ENCODE data around the gene TSC2.
A peak's percentile ranks its signal among the peaks of the same experiment; 100 is the strongest.
"Not testable (repeated sequence)": the region's sequence is repeated elsewhere in the genome, so short reads cannot be mapped to it uniquely, and the experiment has no call there.

Gene TSC2

GRCh38 chr16:2009791-2010510 lies 37.8 kb upstream of the TSC2 start, which contains the start of gene ZNF598:
TSS of gene ZNF598 (minus strand) at chr16:2009821.
- peak; percentile 72 to 73 for DNase-seq (ENCODE audit: low read depth in 2 of 2)

GRCh38 chr16:2011726-2012125 lies 36.1 kb upstream of the TSC2 start:
- DNase-seq (ENCODE audit: low read depth in 2 of 2) = not testable (repeated sequence)

DNA sequence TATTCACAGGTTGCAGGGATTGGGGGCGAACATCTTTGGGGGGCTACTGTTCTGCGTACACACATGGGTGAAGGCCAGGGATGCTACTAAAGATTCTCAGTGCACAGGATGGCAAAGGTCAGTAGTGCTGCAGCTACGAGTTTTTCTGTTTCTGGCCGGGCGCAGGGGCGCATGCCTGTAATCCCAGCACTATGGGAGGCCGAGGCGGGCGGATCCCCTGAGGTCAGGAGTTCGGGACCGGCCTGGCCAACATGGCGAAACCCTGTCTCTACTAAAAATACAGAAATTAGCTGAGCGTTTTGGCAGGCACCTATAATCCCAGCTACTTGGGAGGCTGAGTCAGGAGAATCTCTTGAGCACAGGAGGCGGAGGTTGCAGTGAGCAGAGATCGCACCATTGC lies 34.3 kb upstream of the TSC2 start:
- no peak for DNase-seq (ENCODE audit: low read depth in 2 of 2)

- DNase-seq (ENCODE audit: low read depth in 2 of 2) = no peak
Measured at GRCh38 chr16:2015117-2015946, 32.5 kb upstream of the TSC2 start.

DNA sequence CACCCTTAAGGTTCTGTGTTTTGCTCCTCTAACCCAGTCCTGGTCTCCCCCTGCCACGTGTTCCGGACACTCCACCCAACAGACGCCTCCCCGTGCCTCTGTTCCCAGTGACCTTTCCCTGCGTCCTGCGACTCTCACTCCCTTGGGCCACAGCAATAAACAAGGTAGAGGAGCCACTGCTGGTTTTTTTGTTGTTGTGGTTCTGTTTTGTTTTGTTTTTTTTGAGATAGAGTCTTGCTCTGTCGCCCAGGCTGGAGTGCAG lies 31.9 kb upstream of the TSC2 start:
- DNase-seq (ENCODE audit: low read depth in 2 of 2) = no peak

DNA sequence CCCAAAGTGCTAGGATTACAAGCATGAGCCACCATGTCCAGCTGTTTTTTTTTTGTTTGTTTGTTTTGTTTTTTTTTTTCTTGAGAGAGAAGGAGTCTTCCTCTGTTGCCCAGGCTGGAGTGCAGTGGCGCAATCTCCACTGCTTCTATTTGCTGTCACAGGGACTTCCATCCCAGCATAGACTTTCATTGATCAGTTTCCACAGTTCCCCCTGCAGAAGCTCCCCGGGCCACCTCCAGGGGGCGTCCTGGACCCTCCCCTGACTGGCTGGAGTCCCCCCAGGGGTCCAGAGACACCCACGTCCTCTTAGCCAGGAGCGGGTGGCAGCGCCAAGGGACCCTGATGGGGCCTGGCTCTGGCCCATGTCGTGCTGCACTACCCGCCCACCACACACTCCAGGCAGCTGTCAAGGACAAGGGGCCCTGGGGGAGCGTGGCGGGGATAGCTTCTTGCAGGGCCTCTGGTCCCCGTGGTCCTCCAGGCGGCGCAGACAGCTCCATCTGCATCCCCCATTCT lies 31.3 kb upstream of the TSC2 start:
- DNase-seq (ENCODE audit: low read depth in 2 of 2) = no peak

DNA sequence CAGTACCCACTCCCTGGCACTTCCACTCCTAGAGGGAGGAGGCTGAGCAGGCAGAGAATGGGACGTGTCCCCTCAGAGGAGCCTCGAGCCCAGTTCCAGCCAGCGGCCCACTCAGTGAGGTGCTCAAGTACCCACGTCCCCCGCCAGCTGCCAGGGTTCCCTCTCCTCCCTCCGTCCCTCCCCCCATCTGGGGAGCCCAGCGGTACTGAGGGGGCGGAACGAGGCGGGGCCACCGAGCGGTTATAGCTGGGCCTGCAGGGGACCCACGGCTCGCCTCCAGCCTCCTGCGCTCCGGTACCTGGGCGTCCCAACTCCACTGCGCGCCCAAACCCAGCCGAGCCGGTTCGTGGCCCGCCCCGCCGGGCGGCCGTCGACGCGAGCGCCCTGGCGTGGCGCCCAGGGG lies 28.3 kb upstream of the TSC2 start, which contains the start of gene NPW:
Gene NPW (plus strand): TSS at position 268 of the 403 bp plus-strand sequence.
- no peak for DNase-seq (ENCODE audit: low read depth in 2 of 2)

DNA sequence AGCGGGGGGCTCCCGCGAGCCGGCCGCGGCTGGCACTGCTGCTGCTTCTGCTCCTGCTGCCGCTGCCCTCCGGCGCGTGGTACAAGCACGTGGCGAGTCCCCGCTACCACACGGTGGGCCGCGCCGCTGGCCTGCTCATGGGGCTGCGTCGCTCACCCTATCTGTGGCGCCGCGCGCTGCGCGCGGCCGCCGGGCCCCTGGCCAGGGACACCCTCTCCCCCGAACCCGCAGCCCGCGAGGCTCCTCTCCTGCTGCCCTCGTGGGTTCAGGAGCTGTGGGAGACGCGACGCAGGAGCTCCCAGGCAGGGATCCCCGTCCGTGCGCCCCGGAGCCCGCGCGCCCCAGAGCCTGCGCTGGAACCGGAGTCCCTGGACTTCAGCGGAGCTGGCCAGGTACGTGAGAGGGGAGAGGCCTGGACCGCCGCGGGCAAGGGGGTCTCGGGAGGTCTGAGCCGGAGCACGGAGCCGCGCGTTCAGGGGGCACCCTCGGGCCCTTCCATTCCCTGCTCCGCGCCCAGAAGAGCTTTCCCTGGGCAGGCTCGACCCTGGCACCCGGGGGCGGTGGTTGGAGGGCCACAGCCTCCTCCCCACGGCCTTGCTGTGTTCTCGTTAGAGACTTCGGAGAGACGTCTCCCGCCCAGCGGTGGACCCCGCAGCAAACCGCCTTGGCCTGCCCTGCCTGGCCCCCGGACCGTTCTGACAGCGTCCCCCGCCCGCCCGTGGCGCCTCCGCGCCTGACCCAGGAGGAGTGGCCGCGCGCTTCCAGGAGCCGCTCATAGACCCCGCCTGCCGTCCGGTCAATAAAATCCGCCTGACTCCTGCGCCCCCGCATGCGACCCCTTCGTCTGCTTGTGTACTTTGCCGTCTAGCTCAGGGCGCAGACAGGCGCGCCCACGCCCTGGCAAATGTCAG lies 27.6 kb upstream of the TSC2 start:
- no peak for DNase-seq (ENCODE audit: low read depth in 2 of 2)

GRCh38 chr16:2022723-2023091 lies 25.1 kb upstream of the TSC2 start:
- peak; percentile 25 to 38 for DNase-seq (ENCODE audit: low read depth in 2 of 2)

GRCh38 chr16:2023092-2024031 lies 24.4 kb upstream of the TSC2 start:
- peak; percentile 90 to 97 for DNase-seq (ENCODE audit: low read depth in 2 of 2)

GRCh38 chr16:2024032-2024420 lies 23.8 kb upstream of the TSC2 start:
- DNase-seq (ENCODE audit: low read depth in 2 of 2) = no peak

DNA sequence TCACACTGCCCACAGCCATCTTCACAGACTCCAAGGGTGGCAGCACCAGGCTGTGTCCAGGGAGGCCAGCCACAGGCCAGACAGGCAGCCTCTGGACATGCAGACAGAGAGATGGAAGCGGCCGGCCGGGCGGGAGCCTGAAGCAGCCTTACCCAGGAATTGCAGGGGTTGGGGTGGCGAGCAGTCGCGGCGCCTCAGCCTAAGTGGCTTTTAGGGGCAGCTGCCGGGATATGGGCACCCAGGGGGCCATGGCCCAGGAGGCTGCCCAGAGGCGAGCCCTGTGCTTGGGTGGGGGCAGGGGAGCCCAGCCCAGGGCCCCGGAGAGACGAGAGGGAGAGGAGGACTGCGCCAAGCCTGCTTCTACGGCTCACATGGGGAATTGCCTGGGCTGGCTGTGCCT lies 22.5 kb upstream of the TSC2 start:
- DNase-seq (ENCODE audit: low read depth in 2 of 2) = no peak

GRCh38 chr16:2025878-2026460 lies 21.8 kb upstream of the TSC2 start:
- no peak for DNase-seq (ENCODE audit: low read depth in 2 of 2)

GRCh38 chr16:2026461-2027023 lies 21.2 kb upstream of the TSC2 start, which contains the start of gene NHERF2:
TSS of gene NHERF2 (plus strand) at chr16:2026902. CDS start at chr16:2027006, 104 bp downstream.
- DNase-seq (ENCODE audit: low read depth in 2 of 2) = no peak

GRCh38 chr16:2027024-2028010 lies 20.5 kb upstream of the TSC2 start:
- no peak for DNase-seq (ENCODE audit: low read depth in 2 of 2)

DNA sequence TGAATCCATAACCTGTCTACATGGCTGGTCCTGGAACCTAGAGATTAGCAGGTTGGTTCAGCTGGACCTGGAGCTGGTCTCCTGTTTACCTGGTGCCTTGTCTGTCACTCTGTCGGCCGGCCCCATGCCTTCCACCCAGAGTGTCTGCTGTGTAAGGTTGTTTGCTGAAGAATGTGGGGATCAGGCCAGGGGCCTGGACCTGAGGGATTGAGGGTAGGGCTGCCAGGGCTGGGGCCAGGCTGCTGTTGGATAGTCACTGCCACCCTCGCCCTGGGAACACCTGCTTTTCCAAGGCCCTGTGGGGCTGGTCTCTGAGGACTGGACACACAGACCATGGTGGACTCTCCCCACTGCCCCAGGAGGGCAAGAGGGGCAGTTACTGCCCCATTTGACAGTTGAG lies 19.6 kb upstream of the TSC2 start:
- no peak for DNase-seq (ENCODE audit: low read depth in 2 of 2)

GRCh38 chr16:2028620-2029220 lies 19.1 kb upstream of the TSC2 start:
- DNase-seq (ENCODE audit: low read depth in 2 of 2) = no peak

- DNase-seq (ENCODE audit: low read depth in 2 of 2) = no peak
Measured at GRCh38 chr16:2029350-2029749, 18.4 kb upstream of the TSC2 start.

Data from stimulated activated CD4-positive, alpha-beta T cell treated with anti-CD3 and anti-CD28 coated beads, Interleukin-4, amount 100 ng/mL, for 48 hours (primary cell).